H1 (cell line): ENCODE results near the gene ZNF8. TPM values are rescaled to one million over a fixed set of nuclear protein-coding genes. Genes with fewer than 3 reads are reported as not detected.

ENCODE experiments used
- CTCF ChIA-PET: fragments of 300-600 bp; sonication (Branson Sonifier 250); formaldehyde crosslinking; loops from one replicate; lab custom pipeline; 2021; ENCODE audit not compliant: partially characterized antibody; lab: Charles Lee
- POLR2A ChIA-PET: fragments of 300-600 bp; sonication (Branson Sonifier 250); formaldehyde crosslinking; loops from one replicate; lab custom pipeline; 2021; ENCODE audit warnings: inconsistent platforms; ENCODE audit not compliant: partially characterized antibody; lab: Charles Lee
- DNase-seq, 2 experiments: peaks; one replicate each; pipeline versions ENCODE4 v3.0.0 to v3.0.0-alpha.2; 2010 to 2022; ENCODE audit warnings: low spot score in 2 of 2, low read depth in 1 of 2, mixed read lengths in 1 of 2
- FAIRE-seq: peaks from 2 replicates; lab custom pipeline; 2011; peaks lifted over from hg19 to GRCh38; lab: Jason Lieb, UNC
- H2AFZ ChIP-seq: 2 replicates; pipeline ENCODE4 v1.8.1; 2012; ENCODE audit warnings: low read length, inconsistent platforms
- H2AK5ac ChIP-seq: 2 replicates; pipeline ENCODE4 v1.6.1; 2013; ENCODE audit warnings: low read depth, low read length
- H2BK120ac ChIP-seq: replicated peaks from 2 replicates; pipeline ENCODE3; 2013; ENCODE audit warnings: low read depth, low read length, inconsistent platforms
- H2BK12ac ChIP-seq: 2 replicates; pipeline ENCODE4 v1.6.1; 2013; ENCODE audit warnings: low read depth, low read length
- H2BK15ac ChIP-seq: 2 replicates; pipeline ENCODE4 v1.6.1; 2013; ENCODE audit warnings: low read length
- H2BK20ac ChIP-seq: 2 replicates; pipeline ENCODE4 v1.6.1; 2013; ENCODE audit warnings: low read length
- H2BK5ac ChIP-seq: 2 replicates; pipeline ENCODE4 v1.6.1; 2013; ENCODE audit warnings: low read depth, low read length
- H3K14ac ChIP-seq: 2 replicates; pipeline ENCODE4 v1.6.1; 2013; ENCODE audit warnings: inconsistent platforms; ENCODE audit not compliant: insufficient read length
- H3K18ac ChIP-seq: 2 replicates; pipeline ENCODE4 v1.6.1; 2013; ENCODE audit warnings: low read length; ENCODE audit errors: extremely low read depth
- H3K23ac ChIP-seq: 2 replicates; pipeline ENCODE4 v1.6.1; 2013; ENCODE audit warnings: inconsistent platforms; ENCODE audit not compliant: insufficient read length
- H3K23me2 ChIP-seq: 2 replicates; pipeline ENCODE4 v1.6.1; 2013; ENCODE audit warnings: low read depth, low read length
- H3K27ac ChIP-seq: 2 replicates; pipeline ENCODE4 v1.6.1; 2011; ENCODE audit warnings: low read depth, low read length, inconsistent platforms
- H3K27me3 ChIP-seq, 4 experiments: replicated peaks in 1 of 4; 1 replicate in 1 of 4; 2 replicates in 3 of 4; pipeline versions ENCODE4 v1.6.1 to v1.8.1; 2011 to 2013; ENCODE audit warnings: low read length in 3 of 4, mild to moderate bottlenecking in 3 of 4, inconsistent platforms in 2 of 4, mixed read lengths in 2 of 4, moderate library complexity in 1 of 4; ENCODE audit not compliant: control insufficient read depth in 3 of 4, insufficient read depth in 3 of 4; ENCODE audit errors: extremely low read depth in 1 of 4
- H3K36me3 ChIP-seq, 4 experiments: 2 replicates each; pipeline versions ENCODE4 v1.6.1 to v1.8.1; 2011 to 2013; ENCODE audit warnings: mild to moderate bottlenecking in 4 of 4, low read length in 3 of 4, moderate library complexity in 2 of 4, control low read depth in 1 of 4, inconsistent platforms in 1 of 4; ENCODE audit not compliant: insufficient read depth in 4 of 4, control insufficient read depth in 2 of 4
- H3K4ac ChIP-seq: replicated peaks from 2 replicates; pipeline ENCODE3; 2013; ENCODE audit warnings: low read length, low read depth, mixed read lengths, inconsistent platforms; ENCODE audit not compliant: insufficient read length
- H3K4me1 ChIP-seq, 4 experiments: replicated peaks in 1 of 4; 1 replicate in 1 of 4; 2 replicates in 3 of 4; pipeline versions ENCODE4 v1.6.1 to v1.8.1; 2011 to 2013; ENCODE audit warnings: low read length in 3 of 4, inconsistent platforms in 2 of 4, mixed read lengths in 1 of 4; ENCODE audit not compliant: insufficient read depth in 4 of 4, control insufficient read depth in 3 of 4
- H3K4me2 ChIP-seq, 2 experiments: 2 replicates each; pipeline versions ENCODE4 v1.6.1 to v1.8.1; 2011 to 2013; ENCODE audit warnings: low read depth in 2 of 2, low read length in 2 of 2, control low read depth in 1 of 2, inconsistent platforms in 1 of 2, mild to moderate bottlenecking in 1 of 2; ENCODE audit not compliant: insufficient read depth in 1 of 2
- H3K4me3 ChIP-seq, 4 experiments: fragments of 200-600, 300-600 bp in 1 of 4; sonication (generic), shearing (Covaris generic), sonication (Bioruptor Twin) in 1 of 4; 2 replicates each; pipeline versions ENCODE4 v1.5.1 to v1.8.1; 2011 to 2016; ENCODE audit warnings: low read length in 4 of 4, low read depth in 3 of 4, control low read depth in 2 of 4, inconsistent platforms in 2 of 4, mild to moderate bottlenecking in 2 of 4, mixed read lengths in 1 of 4, moderate library complexity in 1 of 4; ENCODE audit not compliant: insufficient read depth in 2 of 4; ENCODE audit errors: extremely low read depth in 1 of 4
- H3K56ac ChIP-seq: replicated peaks from 2 replicates; pipeline ENCODE3; 2013; ENCODE audit warnings: low read depth, mild to moderate bottlenecking, mixed read lengths, low read length, inconsistent platforms; ENCODE audit not compliant: insufficient read length
- H3K79me1 ChIP-seq: 2 replicates; pipeline ENCODE4 v1.6.1; 2013; ENCODE audit warnings: low read depth, low read length, control low read depth
- H3K79me2 ChIP-seq, 2 experiments: 2 replicates each; pipeline versions ENCODE4 v1.6.1 to v1.8.1; 2012 to 2013; ENCODE audit warnings: low read length in 2 of 2, mild to moderate bottlenecking in 2 of 2, inconsistent platforms in 1 of 2; ENCODE audit not compliant: insufficient read depth in 2 of 2, control insufficient read depth in 1 of 2
- H3K9ac ChIP-seq, 4 experiments: replicated peaks in 1 of 4; 1 replicate in 1 of 4; 2 replicates in 3 of 4; pipeline versions ENCODE4 v1.6.1 to v1.8.1; 2011 to 2013; ENCODE audit warnings: low read depth in 3 of 4, low read length in 3 of 4, control low read depth in 2 of 4, mild to moderate bottlenecking in 2 of 4, moderate library complexity in 2 of 4, inconsistent platforms in 1 of 4; ENCODE audit errors: extremely low read depth in 1 of 4
- H3K9me3 ChIP-seq, 2 experiments: 2 replicates each; pipeline versions ENCODE4 v1.6.1 to v1.8.1; 2012 to 2013; ENCODE audit warnings: mild to moderate bottlenecking in 2 of 2, moderate library complexity in 2 of 2, control low read depth in 1 of 2, inconsistent platforms in 1 of 2, low read depth in 1 of 2, low read length in 1 of 2, mixed read lengths in 1 of 2; ENCODE audit not compliant: insufficient read depth in 2 of 2
- H4K20me1 ChIP-seq, 2 experiments: replicated peaks in 1 of 2; 2 replicates each; pipeline versions ENCODE3 to v1.8.1; 2011 to 2013; ENCODE audit warnings: inconsistent platforms in 2 of 2, low read length in 2 of 2, mild to moderate bottlenecking in 1 of 2; ENCODE audit not compliant: insufficient read depth in 2 of 2, control insufficient read depth in 1 of 2
- H4K5ac ChIP-seq: 2 replicates; pipeline ENCODE4 v1.6.1; 2013; ENCODE audit warnings: low read length, low read depth, mixed read lengths, inconsistent platforms; ENCODE audit not compliant: insufficient read length
- H4K8ac ChIP-seq: 2 replicates; pipeline ENCODE4 v1.8.0; 2013; ENCODE audit warnings: mild to moderate bottlenecking, moderate library complexity, low read length, inconsistent platforms; ENCODE audit not compliant: insufficient read depth; ENCODE audit errors: extremely low read depth
- H4K91ac ChIP-seq: replicated peaks from 2 replicates; pipeline ENCODE3; 2013; ENCODE audit warnings: low read length, mixed read lengths, inconsistent platforms; ENCODE audit not compliant: insufficient read length
- CREB1 ChIP-seq: IDR thresholded peaks from 2 replicates; pipeline ENCODE4 v1.6.1; 2012; ENCODE audit warnings: inconsistent platforms
- SAP30 ChIP-seq: fragments of 300-600 bp; sonication (generic); IDR thresholded peaks from 2 replicates; pipeline ENCODE4 v1.7.1; 2012; ENCODE audit warnings: low read length, moderate library complexity, mild to moderate bottlenecking, inconsistent platforms; ENCODE audit not compliant: insufficient read depth, insufficient replicate concordance
- SUZ12 ChIP-seq: fragments of 200-600 bp; sonication (generic); IDR thresholded peaks from 2 replicates; pipeline ENCODE4 v1.6.1; 2012; ENCODE audit warnings: mild to moderate bottlenecking, inconsistent platforms, low read length, moderate library complexity, mixed read lengths
- WGBS, 2 experiments: shearing (Covaris generic) in 1 of 2; methylation state at CpG; one replicate each; pipeline versions ENCODE4 v1.1.6 to v1.1.7; 2013 to 2015; ENCODE audit warnings: low lambda C conversion rate in 2 of 2, mixed read lengths in 2 of 2, inconsistent platforms in 1 of 2, low coverage in 1 of 2, missing lambda C conversion rate in 1 of 2; ENCODE audit not compliant: insufficient replicate concordance in 2 of 2, insufficient coverage in 1 of 2, insufficient read length in 1 of 2; ENCODE audit errors: extremely low coverage in 1 of 2, missing lambda C conversion rate in 1 of 2; 5-methylcytosine and 5-hydroxymethylcytosine counted together
- polyA plus RNA-seq, 7 experiments: library from polyadenylated mRNA; depleted of rRNA in 3 of 7; stranded (reverse) in 5 of 7; unstranded in 2 of 7; fragments of >200 nt in 5 of 7; fragments of 200-250 nt in 2 of 7; gene quantifications; 1 replicate in 5 of 7; 2 replicates in 1 of 7; 4 replicates in 1 of 7; pipeline versions ENCODE4 v1.2.1 to v1.2.3, GENCODE V29; 2011 to 2013; ENCODE audit warnings: missing spikeins in 2 of 7, mixed read lengths in 2 of 7
- total RNA-seq: library from RNA; stranded (reverse); fragmentation: NEBNext Ultra II Directional; extraction: Animal tissue kit (Norgen Biotek cat#: 25700); gene quantifications from 2 replicates; pipeline ENCODE4 v1.2.1, GENCODE V29; 2021

ZNF8 gene
- total and polyA plus RNA-seq, 2 of the 8 experiments (the other 6 are each of a cell fraction or from before 2014, with no cell fraction given) = 9.2 to 21.5 TPM

- ChIA-PET CTCF (interaction anchor here (1.0 to 1.7 kb wide), 2 partner anchors 10 to 13 kb away, joined by 3 to 4 read pairs; partner anchors contain the start of gene ZNF497), POLR2A (interaction anchor here (1.1 to 11.4 kb wide), 2 partner anchors 13 to 117 kb away, joined by 3 to 102 read pairs; partner anchors contain the start of gene ZNF497)
- H4K5ac ChIP-seq = no peak overlapping the region
- H3K56ac ChIP-seq = no peak overlapping the region
- H3K23ac ChIP-seq = no peak overlapping the region
- no peak for DNase-seq
- no peaks in the 10 kb centered on the region for H3K79me1 ChIP-seq
- no peak overlapping the region for H2BK12ac ChIP-seq
- no peak overlapping the region for H3K9ac ChIP-seq
- H4K91ac ChIP-seq = no peak overlapping the region
- no peak overlapping the region for H3K27ac ChIP-seq
- H3K9me3 ChIP-seq = no peaks in the 10 kb centered on the region
- no peaks in the 10 kb centered on the region; a peak in 1 of 7 replicates for H3K4me1 ChIP-seq
- H2BK15ac ChIP-seq = no peak overlapping the region
- peaks cover 0 to 3% of the 10 kb centered on the region in 2 experiments for H4K20me1 ChIP-seq
- H2AFZ ChIP-seq = no peak overlapping the region
- H3K4me3 ChIP-seq = no peak overlapping the region
- no peak overlapping the region for H3K18ac ChIP-seq
- FAIRE-seq = no peak
- H3K36me3 ChIP-seq = no peaks in the 10 kb centered on the region
- H3K4ac ChIP-seq = no peak overlapping the region
- 88% methylated on average over 8 of the region's 8 CpGs; no CpG with 5 or more reads in 1 of the 2 experiments for WGBS, 2 experiments
- no peak overlapping the region for H2AK5ac ChIP-seq
- H3K27me3 ChIP-seq = 0 out of 7 replicates have a peak, but pooled peaks cover 0 to 3% (median 0%) of the 10 kb centered on the region in 4 experiments
- no peak overlapping the region for H4K8ac ChIP-seq
- H2BK20ac ChIP-seq = no peak overlapping the region
- no peak overlapping the region for H3K14ac ChIP-seq
- peaks cover 9% of the 10 kb centered on the region for H3K23me2 ChIP-seq
- no peak overlapping the region for H2BK5ac ChIP-seq
- H3K4me2 ChIP-seq = no peak overlapping the region
- H2BK120ac ChIP-seq = no peak overlapping the region
- H3K79me2 ChIP-seq = no peaks in the 10 kb centered on the region
- TF ChIP-seq CREB1 (no peak), SUZ12 (no peak), SAP30 (no peak)
Observed at GRCh38 chr19:58349590-58349989, 70.8 kb downstream of the ZNF8 start.
